Breast epithelium (tissue), 3 donors: Measurements from ENCODE around the gene PRDX1.
"Not testable (repeated sequence)": the region's sequence is repeated elsewhere in the genome, so short reads cannot be mapped to it uniquely, and the experiment has no call there.

Experiments used
- CTCF ChIP-seq, 3 donors: fragments of 450-650 bp; IDR thresholded peaks; one replicate each; pipeline ENCODE4 v1.5.1; 2016 to 2017; ENCODE audit warnings: antibody characterized with exemption in 3 of 3, mild to moderate bottlenecking in 3 of 3, moderate library complexity in 3 of 3
- POLR2A ChIP-seq: fragments of 450-650 bp; IDR thresholded peaks from one replicate; pipeline ENCODE4 v1.6.1; 2016; ENCODE audit warnings: antibody characterized with exemption, mild to moderate bottlenecking, moderate library complexity
- POLR2AphosphoS5 ChIP-seq, 3 donors: sonication (generic); formaldehyde crosslinking; IDR thresholded peaks; one replicate each; pipeline ENCODE4 v1.6.1; 2017; ENCODE audit warnings: antibody characterized with exemption in 3 of 3

DNA sequence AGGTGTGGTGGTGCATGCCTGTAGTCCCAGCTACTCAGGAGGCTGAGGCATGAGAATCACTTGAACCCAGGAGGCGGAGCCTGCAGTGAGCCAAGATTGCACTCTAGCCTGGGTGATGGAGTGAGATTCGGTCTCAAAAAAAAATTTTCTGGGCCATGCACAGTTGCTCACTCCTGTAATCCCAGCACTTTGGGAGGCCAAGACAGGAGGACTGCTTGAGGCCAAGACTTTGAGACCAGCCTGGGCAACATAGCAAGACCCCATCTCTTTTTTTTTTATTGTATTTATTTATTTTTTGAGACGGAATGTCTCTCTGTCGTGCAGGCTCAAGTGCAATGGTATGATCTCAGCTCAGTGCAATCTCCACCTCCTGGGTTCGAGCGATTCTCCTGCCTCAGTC lies 47.5 kb downstream of the PRDX1 start:
- not testable (repeated sequence) for TF ChIP-seq CTCF (IDR thresholded peaks at IDR 0.05); POLR2AphosphoS5 (IDR thresholded peaks at IDR 0.05); POLR2A
